ENCODE data around the gene EPHA8. TPM values are rescaled to one million over a fixed set of nuclear protein-coding genes. Genes with fewer than 3 reads are reported as not detected.

EPHA8 gene
- total RNA-seq, 2 experiments from 2014 or later: not detected

- H3K27me3 Mint-ChIP-seq: peaks cover 37% of the 10 kb centered on the region
- no peak for DNase-seq
- no peaks in the 10 kb centered on the region for H3K36me3 Mint-ChIP-seq (ENCODE audit: low read depth)
- CTCF ChIA-PET: no interaction called here
- POLR2A ChIA-PET: no interaction called here
- peaks cover 1% of the 10 kb centered on the region for H3K4me1 Mint-ChIP-seq
- H3K4me3 Mint-ChIP-seq: no peak overlapping the region
- H3K9me3 Mint-ChIP-seq: no peaks in the 10 kb centered on the region
- H3K27ac Mint-ChIP-seq: no peak overlapping the region
These were observed 648 bp downstream of the EPHA8 start for GRCh38 chr1:22563671-22564602.

GRCh38 chr1:22566161-22566560, 2.9 kb downstream of the EPHA8 start:
- Mint-ChIP-seq H3K4me3 (no peak overlapping the region), H3K36me3 (ENCODE audit: low read depth) (no peaks in the 10 kb centered on the region), H3K27me3 (peaks cover 33% of the 10 kb centered on the region), H3K4me1 (peaks cover 1% of the 10 kb centered on the region), H3K27ac (no peak overlapping the region), H3K9me3 (no peaks in the 10 kb centered on the region)
- POLR2A ChIA-PET: no interaction called here
- CTCF ChIA-PET: no interaction called here
- no peak for DNase-seq

- ChIA-PET CTCF (no interaction called here), POLR2A (no interaction called here)
- Mint-ChIP-seq H3K27me3 (peaks cover 22% of the 10 kb centered on the region), H3K4me3 (no peak overlapping the region), H3K9me3 (no peaks in the 10 kb centered on the region), H3K4me1 (peaks cover 1% of the 10 kb centered on the region), H3K36me3 (ENCODE audit: low read depth) (no peaks in the 10 kb centered on the region), H3K27ac (no peak overlapping the region)
- DNase-seq: no peak
These were observed 3.9 kb downstream of the EPHA8 start for GRCh38 chr1:22567197-22567596.

- H3K9me3 Mint-ChIP-seq: no peaks in the 10 kb centered on the region
- H3K4me3 Mint-ChIP-seq: no peak overlapping the region
- H3K27ac Mint-ChIP-seq: no peak overlapping the region
- CTCF ChIA-PET: no interaction called here
- H3K36me3 Mint-ChIP-seq (ENCODE audit: low read depth): no peaks in the 10 kb centered on the region
- peaks cover 14% of the 10 kb centered on the region for H3K27me3 Mint-ChIP-seq
- peaks cover 1% of the 10 kb centered on the region for H3K4me1 Mint-ChIP-seq
- POLR2A ChIA-PET: no interaction called here
- no peak for DNase-seq
These were observed 4.7 kb downstream of the EPHA8 start for GRCh38 chr1:22567994-22568393.

- ChIA-PET CTCF (no interaction called here), POLR2A (no interaction called here)
- H3K4me1 Mint-ChIP-seq: no peaks in the 10 kb centered on the region
- no peak for DNase-seq
- no peaks in the 10 kb centered on the region for H3K36me3 Mint-ChIP-seq (ENCODE audit: low read depth)
- no peak overlapping the region for H3K27ac Mint-ChIP-seq
- H3K4me3 Mint-ChIP-seq: no peak overlapping the region
- H3K9me3 Mint-ChIP-seq: no peaks in the 10 kb centered on the region
- peaks cover 8% of the 10 kb centered on the region for H3K27me3 Mint-ChIP-seq
These were observed 6.0 kb downstream of the EPHA8 start for GRCh38 chr1:22569269-22569668.

- DNase-seq: no peak
- Mint-ChIP-seq H3K4me1 (no peaks in the 10 kb centered on the region), H3K9me3 (no peaks in the 10 kb centered on the region), H3K4me3 (no peak overlapping the region), H3K36me3 (ENCODE audit: low read depth) (no peaks in the 10 kb centered on the region), H3K27me3 (no peaks in the 10 kb centered on the region), H3K27ac (no peak overlapping the region)
- CTCF ChIA-PET: no interaction called here
- POLR2A ChIA-PET: no interaction called here
These were observed 7.0 kb downstream of the EPHA8 start for GRCh38 chr1:22570140-22570909.

GRCh38 chr1:22572818-22573217, 9.5 kb downstream of the EPHA8 start:
- CTCF ChIA-PET: no interaction called here
- Mint-ChIP-seq H3K27me3 (no peaks in the 10 kb centered on the region), H3K9me3 (peaks cover 8% of the 10 kb centered on the region), H3K4me3 (no peak overlapping the region), H3K36me3 (ENCODE audit: low read depth) (peaks cover 7% of the 10 kb centered on the region), H3K4me1 (no peaks in the 10 kb centered on the region), H3K27ac (no peak overlapping the region)
- DNase-seq: no peak
- POLR2A ChIA-PET: no interaction called here

- no peak overlapping the region for H3K4me3 Mint-ChIP-seq
- no peak overlapping the region for H3K27ac Mint-ChIP-seq
- no peaks in the 10 kb centered on the region for H3K27me3 Mint-ChIP-seq
- H3K36me3 Mint-ChIP-seq (ENCODE audit: low read depth): peaks cover 9% of the 10 kb centered on the region
- H3K9me3 Mint-ChIP-seq: peaks cover 12% of the 10 kb centered on the region
- CTCF ChIA-PET: no interaction called here
- H3K4me1 Mint-ChIP-seq: no peaks in the 10 kb centered on the region
- POLR2A ChIA-PET: no interaction called here
- DNase-seq: no peak
These were observed 9.9 kb downstream of the EPHA8 start for GRCh38 chr1:22573237-22573636.

GRCh38 chr1:22575532-22576149, 12.4 kb downstream of the EPHA8 start:
- Mint-ChIP-seq H3K4me1 (no peaks in the 10 kb centered on the region), H3K36me3 (ENCODE audit: low read depth) (peaks cover 9% of the 10 kb centered on the region), H3K9me3 (peaks cover 29% of the 10 kb centered on the region), H3K27ac (no peak overlapping the region), H3K27me3 (no peaks in the 10 kb centered on the region), H3K4me3 (no peak overlapping the region)
- no peak for DNase-seq
- CTCF ChIA-PET: no interaction called here
- POLR2A ChIA-PET: interaction anchor here (0.6 kb wide), 1 partner anchor 588 kb away, joined by 3 read pairs; no protein-coding TSS in a partner anchor

GRCh38 chr1:22576150-22576544, 12.9 kb downstream of the EPHA8 start:
- Mint-ChIP-seq H3K27ac (no peak overlapping the region), H3K4me3 (no peak overlapping the region), H3K4me1 (no peaks in the 10 kb centered on the region), H3K27me3 (no peaks in the 10 kb centered on the region), H3K36me3 (ENCODE audit: low read depth) (peaks cover 9% of the 10 kb centered on the region), H3K9me3 (peaks cover 29% of the 10 kb centered on the region)
- POLR2A ChIA-PET: interaction anchor here (0.6 kb wide), 1 partner anchor 589 kb away, joined by 3 read pairs; no protein-coding TSS in a partner anchor
- CTCF ChIA-PET: no interaction called here
- no peak for DNase-seq

GRCh38 chr1:22576617-22577016, 13.3 kb downstream of the EPHA8 start:
- Mint-ChIP-seq H3K36me3 (ENCODE audit: low read depth) (peaks cover 9% of the 10 kb centered on the region), H3K27ac (no peak overlapping the region), H3K4me3 (no peak overlapping the region), H3K9me3 (peaks cover 29% of the 10 kb centered on the region), H3K4me1 (no peaks in the 10 kb centered on the region), H3K27me3 (no peaks in the 10 kb centered on the region)
- POLR2A ChIA-PET: no interaction called here
- CTCF ChIA-PET: no interaction called here
- no peak for DNase-seq

GRCh38 chr1:22578732-22579361, 15.6 kb downstream of the EPHA8 start:
- peaks cover 29% of the 10 kb centered on the region for H3K9me3 Mint-ChIP-seq
- CTCF ChIA-PET: no interaction called here
- no peak overlapping the region for H3K4me3 Mint-ChIP-seq
- H3K36me3 Mint-ChIP-seq (ENCODE audit: low read depth): peaks cover 9% of the 10 kb centered on the region
- no peaks in the 10 kb centered on the region for H3K27me3 Mint-ChIP-seq
- no peak overlapping the region for H3K27ac Mint-ChIP-seq
- no peaks in the 10 kb centered on the region for H3K4me1 Mint-ChIP-seq
- DNase-seq: no peak
- POLR2A ChIA-PET: no interaction called here

GRCh38 chr1:22579541-22580155, 16.4 kb downstream of the EPHA8 start:
- ChIA-PET POLR2A (no interaction called here), CTCF (interaction anchor here (0.7 kb wide), 1 partner anchor 274 kb away, joined by 6 read pairs; no protein-coding TSS in a partner anchor)
- DNase-seq: no peak
- Mint-ChIP-seq H3K9me3 (peaks cover 29% of the 10 kb centered on the region), H3K4me1 (no peaks in the 10 kb centered on the region), H3K4me3 (no peak overlapping the region), H3K27me3 (no peaks in the 10 kb centered on the region), H3K27ac (no peak overlapping the region), H3K36me3 (ENCODE audit: low read depth) (peaks cover 9% of the 10 kb centered on the region)

Measured in activated CD4-positive, alpha-beta memory T cell treated with anti-CD3 and anti-CD28 coated beads, Interleukin-2, amount 10 ng/mL, durations not matched to agents 7 days and 5 days (primary cell).